Mesothelial cell of epicardium (in vitro differentiated cells): ENCODE measurements around the gene AOC1. TPM values are rescaled to one million over a fixed set of nuclear protein-coding genes. Genes with fewer than 3 reads are reported as not detected.

Experiments
- DNase-seq, 2 experiments: peaks; one replicate each; pipeline ENCODE4 v3.0.0; 2021; ENCODE audit warnings: low spot score in 2 of 2; ENCODE audit not compliant: unreplicated experiment in 2 of 2
- H3K27ac Mint-ChIP-seq: 2 replicates; pipeline ENCODE4 v1.8.0; 2021; ENCODE audit warnings: mixed read lengths
- H3K27me3 Mint-ChIP-seq: 2 replicates; pipeline ENCODE4 v1.8.0; 2021; ENCODE audit warnings: low read depth, mixed read lengths
- H3K36me3 Mint-ChIP-seq: 2 replicates; pipeline ENCODE4 v1.8.0; 2021; ENCODE audit warnings: mixed read lengths
- H3K4me1 Mint-ChIP-seq: 2 replicates; pipeline ENCODE4 v1.8.0; 2021; ENCODE audit warnings: mixed read lengths
- H3K4me3 Mint-ChIP-seq: 2 replicates; pipeline ENCODE4 v1.8.0; 2021; ENCODE audit warnings: mild to moderate bottlenecking, moderate library complexity, mixed read lengths
- H3K9me3 Mint-ChIP-seq: 2 replicates; pipeline ENCODE4 v1.8.0; 2021; ENCODE audit warnings: mixed read lengths
- CTCF ChIP-seq: fragments of 200-600 bp; sonication (generic); IDR thresholded peaks from one replicate; pipeline ENCODE4 v1.5.0; 2021; ENCODE audit warnings: antibody characterized with exemption; ENCODE audit not compliant: unreplicated experiment
- total RNA-seq: library from RNA; stranded (reverse); gene quantifications from 3 replicates; pipeline ENCODE4 v1.2.1, GENCODE V29; 2021

AOC1 gene
- total RNA-seq, 1 donor from 2014 or later = not detected

GRCh38 chr7:150847536-150847935 lies 4.8 kb upstream of the AOC1 start:
- no peaks in the 10 kb centered on the region for H3K36me3 Mint-ChIP-seq
- peaks cover 50% of the 10 kb centered on the region for H3K27me3 Mint-ChIP-seq
- no peaks in the 10 kb centered on the region for H3K9me3 Mint-ChIP-seq
- no peak for TF ChIP-seq CTCF
- no peak for DNase-seq
- H3K4me1 Mint-ChIP-seq = no peaks in the 10 kb centered on the region
- H3K4me3 Mint-ChIP-seq = no peak overlapping the region
- no peak overlapping the region for H3K27ac Mint-ChIP-seq

GRCh38 chr7:150848111-150848510 lies 4.2 kb upstream of the AOC1 start:
- H3K27me3 Mint-ChIP-seq = peaks cover 55% of the 10 kb centered on the region
- H3K4me1 Mint-ChIP-seq = no peaks in the 10 kb centered on the region
- no peaks in the 10 kb centered on the region for H3K36me3 Mint-ChIP-seq
- H3K9me3 Mint-ChIP-seq = no peaks in the 10 kb centered on the region
- H3K4me3 Mint-ChIP-seq = no peak overlapping the region
- TF ChIP-seq CTCF = no peak
- DNase-seq = peak in 1 of 2 experiments; percentile 9
- H3K27ac Mint-ChIP-seq = no peak overlapping the region

- Mint-ChIP-seq H3K4me1 (no peaks in the 10 kb centered on the region), H3K27ac (no peak overlapping the region), H3K36me3 (no peaks in the 10 kb centered on the region), H3K27me3 (peaks cover 56% of the 10 kb centered on the region), H3K4me3 (no peak overlapping the region), H3K9me3 (no peaks in the 10 kb centered on the region)
- peak in 1 of 2 experiments; percentile 27 for DNase-seq
- no peak for TF ChIP-seq CTCF
Observed at GRCh38 chr7:150848561-150849115, 3.7 kb upstream of the AOC1 start.

- Mint-ChIP-seq H3K27ac (no peak overlapping the region), H3K4me1 (peaks cover 4% of the 10 kb centered on the region), H3K4me3 (no peak overlapping the region), H3K27me3 (peaks cover 53% of the 10 kb centered on the region), H3K36me3 (no peaks in the 10 kb centered on the region), H3K9me3 (no peaks in the 10 kb centered on the region)
- no peak for TF ChIP-seq CTCF
- DNase-seq = peak in 1 of 2 experiments; percentile 31
Observed at GRCh38 chr7:150849204-150849775, 3.0 kb upstream of the AOC1 start.

- H3K9me3 Mint-ChIP-seq = no peaks in the 10 kb centered on the region
- no peaks in the 10 kb centered on the region for H3K36me3 Mint-ChIP-seq
- H3K4me1 Mint-ChIP-seq = peaks cover 14% of the 10 kb centered on the region
- no peak overlapping the region for H3K4me3 Mint-ChIP-seq
- H3K27me3 Mint-ChIP-seq = peaks cover 53% of the 10 kb centered on the region
- no peak for TF ChIP-seq CTCF
- no peak overlapping the region for H3K27ac Mint-ChIP-seq
- no peak for DNase-seq
Observed at GRCh38 chr7:150850273-150850672, 2.0 kb upstream of the AOC1 start.
